K562 (cell line): ENCODE results near the gene ZKSCAN1. TPM values are rescaled to one million over a fixed set of nuclear protein-coding genes. Genes with fewer than 3 reads are reported as not detected.

Experiments used
- ATAC-seq: fragments of 200-7000 bp; cut with Tn5 transposase; 3 replicates; pipeline ENCODE4 v1.9.1; 2020; ENCODE audit warnings: moderate library complexity
- BruUV-seq: library from RNA; stranded (reverse); fragments of 400-500 nt; replicated peaks from 2 replicates; lab custom pipeline; 2021; lab: Mats Ljungman, UMichigan
- CTCF ChIA-PET: fragments of 300-600 bp; formaldehyde crosslinking; extraction: SDS; loops from one replicate; lab custom pipeline; 2021; ENCODE audit warnings: low intra/inter-chr PET ratio; lab: Yijun Ruan, JAX
- POLR2A ChIA-PET: fragments of 300-600, 350-650 bp; sonication (Branson Sonifier 250); formaldehyde crosslinking; extraction: SDS; loops from one replicate; lab custom pipeline; 2021; ENCODE audit warnings: antibody characterized with exemption, inconsistent platforms; lab: Yijun Ruan, JAX
- DNase-seq, 4 experiments: peaks; one replicate each; pipeline versions ENCODE4 v3.0.0 to v3.0.0-alpha.2; 2011 to 2018; ENCODE audit warnings: low spot score in 3 of 4, mixed read lengths in 3 of 4; ENCODE audit errors: extremely low read depth in 1 of 4
- FAIRE-seq: peaks from 2 replicates; lab custom pipeline; 2011; peaks lifted over from hg19 to GRCh38; lab: Jason Lieb, UNC
- H2AFZ ChIP-seq: 2 replicates; pipeline ENCODE4 v1.6.0; 2011; ENCODE audit warnings: low read depth, low read length, control low read depth, inconsistent platforms
- H3K27ac ChIP-seq: fragments of 200-600 bp; 3 replicates; pipeline ENCODE4 v1.8.0; 2011; ENCODE audit warnings: low read depth, mild to moderate bottlenecking, control low read depth, inconsistent platforms, low read length, moderate library complexity, mixed read lengths; ENCODE audit errors: extremely low read depth
- H3K27me3 ChIP-seq, 2 experiments: fragments of 300-600 bp in 1 of 2; 2 replicates in 1 of 2; 3 replicates in 1 of 2; pipeline versions ENCODE4 v1.6.0 to v1.8.0; 2011; ENCODE audit warnings: inconsistent platforms in 2 of 2, low read length in 2 of 2, mild to moderate bottlenecking in 1 of 2, mixed read lengths in 1 of 2, moderate library complexity in 1 of 2; ENCODE audit not compliant: control insufficient read depth in 2 of 2, insufficient read depth in 2 of 2
- H3K36me3 ChIP-seq: fragments of 300-600 bp; 3 replicates; pipeline ENCODE4 v1.8.0; 2011; ENCODE audit warnings: mild to moderate bottlenecking, low read length, inconsistent platforms; ENCODE audit not compliant: control insufficient read depth, insufficient read depth
- H3K4me1 ChIP-seq, 2 experiments: fragments of 200-600 bp in 1 of 2; replicated peaks in 1 of 2; 2 replicates in 1 of 2; 3 replicates in 1 of 2; pipeline versions ENCODE4 v1.5.1 to v1.8.0; 2011; ENCODE audit warnings: inconsistent platforms in 2 of 2, low read length in 2 of 2, mild to moderate bottlenecking in 1 of 2, mixed read lengths in 1 of 2, moderate library complexity in 1 of 2; ENCODE audit not compliant: control insufficient read depth in 2 of 2, insufficient read depth in 2 of 2
- H3K4me2 ChIP-seq: 2 replicates; pipeline ENCODE4 v1.6.1; 2011; ENCODE audit warnings: low read length, control low read depth, inconsistent platforms, mixed read lengths; ENCODE audit not compliant: insufficient read depth
- H3K4me3 ChIP-seq: fragments of 200-600 bp; sonication (generic), shearing (Covaris generic); 2 replicates; pipeline ENCODE4 v1.5.1; 2016; ENCODE audit warnings: control low read depth, inconsistent platforms
- H3K79me2 ChIP-seq: fragments of 200-600 bp; 3 replicates; pipeline ENCODE4 v1.8.0; 2011; ENCODE audit warnings: low read length, inconsistent platforms; ENCODE audit not compliant: control insufficient read depth, insufficient read depth
- H3K9ac ChIP-seq, 2 experiments: 2 replicates each; pipeline versions ENCODE4 v1.6.0 to v1.6.1; 2011; ENCODE audit warnings: low read depth in 2 of 2, low read length in 2 of 2, control low read depth in 1 of 2, inconsistent platforms in 1 of 2, mild to moderate bottlenecking in 1 of 2, mixed read lengths in 1 of 2; ENCODE audit not compliant: insufficient read depth in 1 of 2
- H3K9me1 ChIP-seq: one replicate; pipeline ENCODE4 v1.6.0; 2011; ENCODE audit warnings: inconsistent platforms, mild to moderate bottlenecking, low read length, moderate library complexity; ENCODE audit not compliant: control insufficient read depth, insufficient read depth
- H3K9me3 ChIP-seq: replicated peaks from 2 replicates; pipeline ENCODE4 v1.5.1; 2011; ENCODE audit warnings: low read depth, low read length, inconsistent platforms; ENCODE audit not compliant: control insufficient read depth, insufficient read depth
- H4K20me1 ChIP-seq: replicated peaks from 2 replicates; pipeline ENCODE4 v1.6.1; 2011; ENCODE audit warnings: low read length, inconsistent platforms, mixed read lengths; ENCODE audit not compliant: control insufficient read depth, insufficient read depth
- FOS ChIP-seq: IDR thresholded peaks from 3 replicates; pipeline ENCODE4 v1.6.1; 2011; ENCODE audit not compliant: insufficient read length; ENCODE audit errors: extremely low read depth
- FOXJ3 ChIP-seq: sonication (generic); formaldehyde crosslinking; IDR thresholded peaks from 2 replicates; pipeline ENCODE4 v1.4.0; 2020; ENCODE audit warnings: mild to moderate bottlenecking, missing genetic modification reagents
- HNRNPH1 ChIP-seq: fragments of 200-400 bp; formaldehyde crosslinking; optimal IDR thresholded peaks from 2 replicates; pipeline ENCODE3; 2017; ENCODE audit warnings: low read depth, mild to moderate bottlenecking, low read length, moderate library complexity
- LEF1 ChIP-seq: fragments of 450-650 bp; IDR thresholded peaks from 2 replicates; pipeline ENCODE4 v1.6.1; 2016; ENCODE audit warnings: mild to moderate bottlenecking
- MAFF ChIP-seq: IDR thresholded peaks from 2 replicates; pipeline ENCODE4 v1.6.1; 2012; ENCODE audit warnings: low read length, improper control_type of control experiment
- NFRKB ChIP-seq: fragments of 450-650 bp; IDR thresholded peaks from 2 replicates; pipeline ENCODE4 v1.6.1; 2016; ENCODE audit warnings: low read depth
- SIX5 ChIP-seq, 2 experiments: IDR thresholded peaks; 2 replicates each; pipeline ENCODE4 v1.6.1; 2011; ENCODE audit warnings: low read length in 2 of 2, borderline replicate concordance in 1 of 2, low read depth in 1 of 2, mild to moderate bottlenecking in 1 of 2, moderate library complexity in 1 of 2; ENCODE audit not compliant: insufficient read depth in 1 of 2
- ZBTB43 ChIP-seq: sonication (generic); formaldehyde crosslinking; IDR thresholded peaks from 2 replicates; pipeline ENCODE4 v1.8.0; 2023; ENCODE audit warnings: mild to moderate bottlenecking, missing genetic modification reagents
- ZNF445 ChIP-seq: fragments of 250-450 bp; sonication (Bioruptor Pico); IDR thresholded peaks from 2 replicates; pipeline ENCODE4 v1.4.0; 2020; ENCODE audit warnings: low read depth, mild to moderate bottlenecking, moderate library complexity
- ZNF507 ChIP-seq: conservative IDR thresholded peaks from 2 replicates; pipeline ENCODE4 v1.6.1; 2017; ENCODE audit warnings: missing genetic modification characterization, missing compliant biosample characterization
- WGBS: fragments of 100-300 bp; shearing (Covaris generic); methylation state at CpG from one replicate; pipeline ENCODE4 v1.1.6; 2016; ENCODE audit warnings: low coverage, mixed read lengths; ENCODE audit not compliant: insufficient coverage; ENCODE audit errors: missing lambda C conversion rate; 5-methylcytosine and 5-hydroxymethylcytosine counted together
- in situ Hi-C: fragments of 300-500 bp; cut with MboI; formaldehyde crosslinking; loops from 4 replicates; pipeline ENCODE4 v1.15.0; 2018; ENCODE audit warnings: inconsistent platforms, mixed read lengths
- intact Hi-C: fragments of 100-400 bp; cut with micrococcal nuclease; formaldehyde crosslinking; loops from 2 replicates; pipeline ENCODE4 v1.14.2; 2022
- polyA plus RNA-seq, 8 experiments: library from polyadenylated mRNA; depleted of rRNA in 4 of 8; stranded (reverse) in 5 of 8; unstranded in 3 of 8; fragments of >200 nt; fragmentation: Nextera tagmentation in 2 of 8; fragmentation: Illumina TruSeq in 1 of 8; extraction: Ambion mirVana in 2 of 8; extraction: Trizol in 1 of 8; gene quantifications; 2 replicates each; pipeline versions ENCODE4 v1.2.1 to v1.2.3, GENCODE V29; 2011 to 2014; ENCODE audit warnings: inconsistent platforms in 1 of 8, missing spikeins in 1 of 8
- total RNA-seq, 7 experiments: library from RNA; depleted of rRNA in 6 of 7; stranded (reverse); fragments of >200 nt in 6 of 7; fragmentation: Illumina TruSeq in 2 of 7; extraction: Trizol in 2 of 7; gene quantifications; 2 replicates each; pipeline versions ENCODE4 v1.2.1 to v1.2.3, GENCODE V29; 2011 to 2021; ENCODE audit warnings: low replicate concordance in 1 of 7
- TF ChIP-seq, protein P1 (sequence below): sonication (generic); formaldehyde crosslinking; IDR thresholded peaks from 2 replicates; pipeline ENCODE4 v1.8.0; 2023; ENCODE audit warnings: missing genetic modification reagents, mild to moderate bottlenecking, borderline replicate concordance
- TF ChIP-seq, protein P2 (sequence below): sonication (generic); formaldehyde crosslinking; IDR thresholded peaks from 2 replicates; pipeline ENCODE4 v1.8.0; 2022; ENCODE audit warnings: mild to moderate bottlenecking, low read depth, missing genetic modification reagents
- TF ChIP-seq, protein P3 (sequence below): fragments of 450-650 bp; IDR thresholded peaks from 2 replicates; pipeline ENCODE4 v1.6.1; 2017; ENCODE audit warnings: mild to moderate bottlenecking, moderate library complexity

ZKSCAN1 gene
- total and polyA plus RNA-seq, 9 of the 15 experiments (the other 6 are each of a cell fraction or from before 2014, with no cell fraction given): 5.3 to 43.0 (median 23.2) TPM

GRCh38 chr7:99987846-99988245 is 27.6 kb upstream of the ZKSCAN1 start:
- Histone ChIP-seq H3K4me2 (no peak overlapping the region), H3K9me1 (no peaks in the 10 kb centered on the region), H3K27me3 (peaks cover 35 to 68% of the 10 kb centered on the region in 2 experiments), H2AFZ (no peak overlapping the region), H3K9me3 (no peaks in the 10 kb centered on the region), H3K27ac (no peak overlapping the region), H3K9ac (no peak overlapping the region), H4K20me1 (0 out of 2 replicates have a peak, but pooled peaks cover 4% of the 10 kb centered on the region), H3K4me3 (no peak overlapping the region), H3K79me2 (no peaks in the 10 kb centered on the region), H3K4me1 (peaks cover 7 to 14% of the 10 kb centered on the region in 2 experiments; a peak in 3 of 5 replicates), H3K36me3 (no peaks in the 10 kb centered on the region)
- intact Hi-C loops: no loop called here
- in situ Hi-C loops: loop anchor here (5.0 kb wide), 1 partner anchor 51 kb away; no protein-coding TSS in a partner anchor
- BruUV-seq: no TSS peak
- ChIA-PET CTCF (no interaction called here), POLR2A (interaction anchor here (0.6 to 1.1 kb wide), 2 partner anchors 12 to 32 kb away, joined by 3 read pairs; partner anchors contain the start of gene AZGP1)
- DNase-seq: no peak
- FAIRE-seq: no peak
- no peak for ATAC-seq
- 43% methylated on average over 4 of the region's 5 CpGs for WGBS
- no peak for TF ChIP-seq ZNF507 (tag)
- no peak for TF ChIP-seq FOXJ3 (CRISPR knock-in tag)
- no peak for TF ChIP-seq SIX5 (IDR thresholded peaks at IDR 0.05; ENCODE audit: borderline replicate concordance in 1 of 2, insufficient read depth in 1 of 2, low read depth in 1 of 2, low read length in 2 of 2)
- TF ChIP-seq, protein P1, sequence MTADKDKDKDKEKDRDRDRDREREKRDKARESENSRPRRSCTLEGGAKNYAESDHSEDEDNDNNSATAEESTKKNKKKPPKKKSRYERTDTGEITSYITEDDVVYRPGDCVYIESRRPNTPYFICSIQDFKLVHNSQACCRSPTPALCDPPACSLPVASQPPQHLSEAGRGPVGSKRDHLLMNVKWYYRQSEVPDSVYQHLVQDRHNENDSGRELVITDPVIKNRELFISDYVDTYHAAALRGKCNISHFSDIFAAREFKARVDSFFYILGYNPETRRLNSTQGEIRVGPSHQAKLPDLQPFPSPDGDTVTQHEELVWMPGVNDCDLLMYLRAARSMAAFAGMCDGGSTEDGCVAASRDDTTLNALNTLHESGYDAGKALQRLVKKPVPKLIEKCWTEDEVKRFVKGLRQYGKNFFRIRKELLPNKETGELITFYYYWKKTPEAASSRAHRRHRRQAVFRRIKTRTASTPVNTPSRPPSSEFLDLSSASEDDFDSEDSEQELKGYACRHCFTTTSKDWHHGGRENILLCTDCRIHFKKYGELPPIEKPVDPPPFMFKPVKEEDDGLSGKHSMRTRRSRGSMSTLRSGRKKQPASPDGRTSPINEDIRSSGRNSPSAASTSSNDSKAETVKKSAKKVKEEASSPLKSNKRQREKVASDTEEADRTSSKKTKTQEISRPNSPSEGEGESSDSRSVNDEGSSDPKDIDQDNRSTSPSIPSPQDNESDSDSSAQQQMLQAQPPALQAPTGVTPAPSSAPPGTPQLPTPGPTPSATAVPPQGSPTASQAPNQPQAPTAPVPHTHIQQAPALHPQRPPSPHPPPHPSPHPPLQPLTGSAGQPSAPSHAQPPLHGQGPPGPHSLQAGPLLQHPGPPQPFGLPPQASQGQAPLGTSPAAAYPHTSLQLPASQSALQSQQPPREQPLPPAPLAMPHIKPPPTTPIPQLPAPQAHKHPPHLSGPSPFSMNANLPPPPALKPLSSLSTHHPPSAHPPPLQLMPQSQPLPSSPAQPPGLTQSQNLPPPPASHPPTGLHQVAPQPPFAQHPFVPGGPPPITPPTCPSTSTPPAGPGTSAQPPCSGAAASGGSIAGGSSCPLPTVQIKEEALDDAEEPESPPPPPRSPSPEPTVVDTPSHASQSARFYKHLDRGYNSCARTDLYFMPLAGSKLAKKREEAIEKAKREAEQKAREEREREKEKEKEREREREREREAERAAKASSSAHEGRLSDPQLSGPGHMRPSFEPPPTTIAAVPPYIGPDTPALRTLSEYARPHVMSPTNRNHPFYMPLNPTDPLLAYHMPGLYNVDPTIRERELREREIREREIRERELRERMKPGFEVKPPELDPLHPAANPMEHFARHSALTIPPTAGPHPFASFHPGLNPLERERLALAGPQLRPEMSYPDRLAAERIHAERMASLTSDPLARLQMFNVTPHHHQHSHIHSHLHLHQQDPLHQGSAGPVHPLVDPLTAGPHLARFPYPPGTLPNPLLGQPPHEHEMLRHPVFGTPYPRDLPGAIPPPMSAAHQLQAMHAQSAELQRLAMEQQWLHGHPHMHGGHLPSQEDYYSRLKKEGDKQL (CRISPR knock-in tag): no peak
- TF ChIP-seq HNRNPH1: no peak
- TF ChIP-seq ZNF445 (CRISPR knock-in tag): no peak
- TF ChIP-seq LEF1: no peak
- TF ChIP-seq, protein P2, sequence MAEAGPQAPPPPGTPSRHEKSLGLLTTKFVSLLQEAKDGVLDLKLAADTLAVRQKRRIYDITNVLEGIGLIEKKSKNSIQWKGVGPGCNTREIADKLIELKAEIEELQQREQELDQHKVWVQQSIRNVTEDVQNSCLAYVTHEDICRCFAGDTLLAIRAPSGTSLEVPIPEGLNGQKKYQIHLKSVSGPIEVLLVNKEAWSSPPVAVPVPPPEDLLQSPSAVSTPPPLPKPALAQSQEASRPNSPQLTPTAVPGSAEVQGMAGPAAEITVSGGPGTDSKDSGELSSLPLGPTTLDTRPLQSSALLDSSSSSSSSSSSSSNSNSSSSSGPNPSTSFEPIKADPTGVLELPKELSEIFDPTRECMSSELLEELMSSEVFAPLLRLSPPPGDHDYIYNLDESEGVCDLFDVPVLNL (CRISPR knock-in tag): no peak
- no peak for TF ChIP-seq MAFF
- no peak for TF ChIP-seq FOS
- TF ChIP-seq, protein P3, sequence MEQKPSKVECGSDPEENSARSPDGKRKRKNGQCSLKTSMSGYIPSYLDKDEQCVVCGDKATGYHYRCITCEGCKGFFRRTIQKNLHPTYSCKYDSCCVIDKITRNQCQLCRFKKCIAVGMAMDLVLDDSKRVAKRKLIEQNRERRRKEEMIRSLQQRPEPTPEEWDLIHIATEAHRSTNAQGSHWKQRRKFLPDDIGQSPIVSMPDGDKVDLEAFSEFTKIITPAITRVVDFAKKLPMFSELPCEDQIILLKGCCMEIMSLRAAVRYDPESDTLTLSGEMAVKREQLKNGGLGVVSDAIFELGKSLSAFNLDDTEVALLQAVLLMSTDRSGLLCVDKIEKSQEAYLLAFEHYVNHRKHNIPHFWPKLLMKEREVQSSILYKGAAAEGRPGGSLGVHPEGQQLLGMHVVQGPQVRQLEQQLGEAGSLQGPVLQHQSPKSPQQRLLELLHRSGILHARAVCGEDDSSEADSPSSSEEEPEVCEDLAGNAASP: no peak
- TF ChIP-seq ZBTB43 (CRISPR knock-in tag): no peak
- TF ChIP-seq NFRKB: no peak
